HEK293 (cell line): ENCODE data around the gene DHRS11.

Source experiments
- CTCF ChIA-PET: fragments of 350-600 bp; formaldehyde crosslinking; extraction: SDS; loops from one replicate; lab custom pipeline; 2021; ENCODE audit warnings: antibody characterized with exemption; lab: Yijun Ruan, JAX
- POLR2A ChIA-PET: fragments of 300-600 bp; formaldehyde crosslinking; extraction: SDS; loops from one replicate; lab custom pipeline; 2020; ENCODE audit warnings: antibody characterized with exemption, inconsistent platforms; lab: Yijun Ruan, JAX
- H3K27ac ChIP-seq: fragments of 200-500 bp; sonication (Bioruptor generic); 2 replicates; pipeline ENCODE4 v1.5.1; 2014; ENCODE audit warnings: low read depth, low read length, control low read depth, inconsistent platforms; ENCODE audit errors: extremely low read depth
- H3K36me3 ChIP-seq, 2 experiments: fragments of 200-500 bp in 1 of 2; sonication (Bioruptor generic) in 1 of 2; 1 replicate in 1 of 2; 2 replicates in 1 of 2; pipeline ENCODE4 v1.5.1; 2014 to 2017; ENCODE audit warnings: inconsistent platforms in 2 of 2, low read length in 2 of 2; ENCODE audit not compliant: control insufficient read depth in 2 of 2, insufficient read depth in 1 of 2
- H3K4me1 ChIP-seq: fragments of 200-500 bp; sonication (Bioruptor generic); 2 replicates; pipeline ENCODE4 v1.5.1; 2014; ENCODE audit warnings: mild to moderate bottlenecking, low read length, inconsistent platforms; ENCODE audit not compliant: control insufficient read depth, insufficient read depth
- H3K4me3 ChIP-seq: 2 replicates; pipeline ENCODE4 v1.5.1; 2011; ENCODE audit warnings: low read depth, mild to moderate bottlenecking, control low read depth, low read length, moderate library complexity
- H3K9me3 ChIP-seq: fragments of 200-500 bp; sonication (Bioruptor generic); 2 replicates; pipeline ENCODE4 v1.5.1; 2014; ENCODE audit warnings: low read depth, low read length, inconsistent platforms; ENCODE audit not compliant: control insufficient read depth, insufficient read depth
- EGR2 ChIP-seq: fragments of 450-650 bp; formaldehyde crosslinking; IDR thresholded peaks from 2 replicates; pipeline ENCODE4 v1.5.1; 2016; ENCODE audit warnings: low read depth, missing biosample characterization, missing genetic modification characterization
- ELK4 ChIP-seq: IDR thresholded peaks from 2 replicates; pipeline ENCODE4 v1.6.1; 2011; ENCODE audit warnings: mild to moderate bottlenecking, low read depth, low read length, borderline replicate concordance
- HIC1 ChIP-seq: fragments of 450-650 bp; formaldehyde crosslinking; IDR thresholded peaks from 2 replicates; pipeline ENCODE4 v1.5.1; 2016; ENCODE audit warnings: missing biosample characterization, missing genetic modification characterization
- HOXC10 ChIP-seq: sonication (generic); formaldehyde crosslinking; IDR thresholded peaks from 2 replicates; pipeline ENCODE4 v1.8.1; 2023; ENCODE audit warnings: mild to moderate bottlenecking, missing genetic modification reagents
- KLF1 ChIP-seq: fragments of 450-650 bp; formaldehyde crosslinking; IDR thresholded peaks from 2 replicates; pipeline ENCODE4 v1.5.1; 2016; ENCODE audit warnings: missing biosample characterization, missing genetic modification characterization
- SP7 ChIP-seq: fragments of 450-650 bp; formaldehyde crosslinking; IDR thresholded peaks from 2 replicates; pipeline ENCODE4 v1.5.1; 2016; ENCODE audit warnings: missing biosample characterization, missing genetic modification characterization
- YY1 ChIP-seq: fragments of 450-650 bp; formaldehyde crosslinking; IDR thresholded peaks from 2 replicates; pipeline ENCODE4 v1.5.1; 2018; ENCODE audit warnings: missing biosample characterization, missing genetic modification characterization
- ZBTB20 ChIP-seq: fragments of 450-650 bp; formaldehyde crosslinking; IDR thresholded peaks from 2 replicates; pipeline ENCODE4 v1.5.1; 2016; ENCODE audit warnings: missing biosample characterization, missing genetic modification characterization
- ZBTB48 ChIP-seq: fragments of 450-650 bp; formaldehyde crosslinking; IDR thresholded peaks from 2 replicates; pipeline ENCODE4 v1.5.1; 2016; ENCODE audit warnings: missing biosample characterization, missing genetic modification characterization
- ZFP69B ChIP-seq: fragments of 450-650 bp; formaldehyde crosslinking; IDR thresholded peaks from 2 replicates; pipeline ENCODE4 v1.5.1; 2016; ENCODE audit warnings: missing biosample characterization, missing genetic modification characterization
- ZIC2 ChIP-seq: fragments of 450-650 bp; formaldehyde crosslinking; IDR thresholded peaks from 2 replicates; pipeline ENCODE4 v1.5.1; 2016; ENCODE audit warnings: missing biosample characterization, missing genetic modification characterization
- ZNF157 ChIP-seq: fragments of 450-650 bp; formaldehyde crosslinking; IDR thresholded peaks from 2 replicates; pipeline ENCODE4 v1.5.1; 2016; ENCODE audit warnings: missing biosample characterization, missing genetic modification characterization
- ZNF223 ChIP-seq: fragments of 450-650 bp; formaldehyde crosslinking; IDR thresholded peaks from 2 replicates; pipeline ENCODE4 v1.5.1; 2016; ENCODE audit warnings: missing biosample characterization, missing genetic modification characterization
- ZNF239 ChIP-seq: fragments of 450-650 bp; formaldehyde crosslinking; IDR thresholded peaks from 2 replicates; pipeline ENCODE4 v1.5.1; 2016; ENCODE audit warnings: missing biosample characterization, missing genetic modification characterization
- ZNF341 ChIP-seq: fragments of 450-650 bp; formaldehyde crosslinking; IDR thresholded peaks from 2 replicates; pipeline ENCODE4; 2016; ENCODE audit warnings: low read depth, missing biosample characterization, missing genetic modification characterization
- ZNF473 ChIP-seq: fragments of 450-650 bp; formaldehyde crosslinking; IDR thresholded peaks from 2 replicates; pipeline ENCODE4 v1.5.1; 2017; ENCODE audit warnings: missing biosample characterization, missing genetic modification characterization
- ZNF561 ChIP-seq: fragments of 450-650 bp; IDR thresholded peaks from 2 replicates; pipeline ENCODE4 v1.5.1; 2018; ENCODE audit warnings: missing biosample characterization, missing genetic modification characterization, borderline replicate concordance
- ZNF76 ChIP-seq: fragments of 450-650 bp; formaldehyde crosslinking; IDR thresholded peaks from 2 replicates; pipeline ENCODE4; 2016; ENCODE audit warnings: low read depth, missing biosample characterization, missing genetic modification characterization, borderline replicate concordance
- ZNF777 ChIP-seq: fragments of 450-650 bp; formaldehyde crosslinking; IDR thresholded peaks from 2 replicates; pipeline ENCODE4 v1.5.1; 2017; ENCODE audit warnings: missing biosample characterization, missing genetic modification characterization, borderline replicate concordance
- ZNF791 ChIP-seq: fragments of 450-650 bp; formaldehyde crosslinking; IDR thresholded peaks from 2 replicates; pipeline ENCODE4 v1.5.1; 2016; ENCODE audit warnings: missing biosample characterization, missing genetic modification characterization
- ZNF843 ChIP-seq: fragments of 450-650 bp; formaldehyde crosslinking; IDR thresholded peaks from 2 replicates; pipeline ENCODE4 v1.5.1; 2016; ENCODE audit warnings: missing biosample characterization, missing genetic modification characterization
- TF ChIP-seq, protein P1 (sequence below): fragments of 450-650 bp; formaldehyde crosslinking; IDR thresholded peaks from 2 replicates; pipeline ENCODE4 v1.5.1; 2016; ENCODE audit warnings: missing biosample characterization, missing genetic modification characterization
- TF ChIP-seq, protein P2 (sequence below): fragments of 450-650 bp; formaldehyde crosslinking; IDR thresholded peaks from 2 replicates; pipeline ENCODE4 v1.5.1; 2016; ENCODE audit warnings: missing biosample characterization, missing genetic modification characterization
- TF ChIP-seq, protein P3 (sequence below): fragments of 450-650 bp; formaldehyde crosslinking; IDR thresholded peaks from 2 replicates; pipeline ENCODE4 v1.5.1; 2016; ENCODE audit warnings: missing biosample characterization, missing genetic modification characterization
- TF ChIP-seq, protein P4 (sequence below): fragments of 450-650 bp; formaldehyde crosslinking; IDR thresholded peaks from 2 replicates; pipeline ENCODE4 v1.5.1; 2016; ENCODE audit warnings: missing biosample characterization, missing genetic modification characterization
- TF ChIP-seq, protein P5 (sequence below): fragments of 450-650 bp; formaldehyde crosslinking; IDR thresholded peaks from 2 replicates; pipeline ENCODE4 v1.5.1; 2017; ENCODE audit warnings: missing biosample characterization, mild to moderate bottlenecking, missing genetic modification characterization, moderate library complexity

Gene DHRS11

DNA sequence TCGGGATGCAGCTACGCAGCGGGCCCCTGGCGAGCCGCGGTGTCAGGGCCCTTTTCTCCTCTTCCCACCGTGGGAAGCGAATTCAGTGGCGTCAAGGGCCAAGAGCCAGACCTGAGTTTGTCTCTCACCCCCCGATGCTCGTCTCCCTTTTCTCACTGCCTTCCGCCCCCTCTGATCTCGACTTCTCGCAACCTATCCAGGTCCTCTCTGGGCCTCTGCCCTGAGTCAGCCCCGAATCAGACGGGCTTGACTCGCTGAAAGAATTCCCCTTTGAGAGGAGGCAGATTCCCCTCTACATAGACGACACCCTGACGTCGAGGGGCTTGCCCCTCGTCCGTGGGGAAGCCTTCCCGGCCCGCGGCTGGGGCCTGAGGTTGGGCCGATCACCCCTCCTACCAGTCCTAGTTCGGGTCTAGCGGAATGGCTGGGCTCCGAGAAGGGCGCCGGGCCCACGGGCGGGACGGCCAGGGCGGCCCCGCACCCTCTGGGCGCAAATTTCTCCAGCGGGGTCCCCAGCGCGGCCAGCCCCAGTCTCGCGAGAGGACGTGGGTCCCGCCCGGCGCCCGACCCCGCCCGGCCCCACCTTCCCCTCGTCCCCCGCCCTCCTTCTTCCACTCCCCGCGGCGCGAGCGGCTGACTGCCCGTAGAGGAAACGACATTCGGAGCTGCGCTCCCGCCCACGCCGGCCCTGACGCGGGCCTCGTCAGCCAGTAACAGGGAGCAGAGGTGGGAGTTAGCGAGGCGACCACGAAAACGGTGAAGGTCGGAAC is 47.2 kb upstream of the DHRS11 start, which contains the start of gene GGNBP2:
Gene GGNBP2 (plus strand): TSS at position 613 of the 770 bp plus-strand sequence. CDS start 806 bp downstream, outside the sequence.
- Histone ChIP-seq H3K4me3 (peak within 1 kb of the TSS; percentile 99), H3K27ac (peak within 1 kb of the TSS; percentile 96), H3K36me3 (peaks cover 2 to 12% of the 10 kb centered on the region in 2 experiments), H3K9me3 (no peaks in the 10 kb centered on the region), H3K4me1 (peaks cover 11% of the 10 kb centered on the region)
- POLR2A ChIA-PET, result interaction anchor here (0.6 to 4.3 kb wide), 17 partner anchors 8 to 1226 kb away, joined by 3 to 81 read pairs (median 4); partner anchors contain the start of genes DHRS11, MRM1, MYO19 and PIGW
- CTCF ChIA-PET, result interaction anchor here (2.9 kb wide), 1 partner anchor 11 kb away, joined by 15 read pairs; the partner anchor contains the start of genes MYO19 and PIGW
- TF ChIP-seq ZNF561 (tag by site-specific recombination) (0 out of 2 replicates have a peak, but pooled peaks have one; percentile 29), SP7 (peak; percentile 50; the same call in 1 of the 2 replicates), ZNF843 (tag by site-specific recombination) (0 out of 2 replicates have a peak, but pooled peaks have one; percentile 44), ZFP69B (tag by site-specific recombination) (peak; percentile 88), ZBTB20 (peak; percentile 89), ZNF777 (peak; percentile 98), ZIC2 (tag by site-specific recombination) (peak; percentile 89), ZNF341 (peak; percentile 56), ZNF76 (tag by site-specific recombination) (peak; percentile 19; the same call in 1 of the 2 replicates), HOXC10 (CRISPR knock-in tag) (0 out of 2 replicates have a peak, but pooled peaks have one; percentile 57), ZBTB48 (tag by site-specific recombination) (0 out of 2 replicates have a peak, but pooled peaks have one; percentile 30), ZNF239 (tag by site-specific recombination) (no peak), KLF1 (tag by site-specific recombination) (peak; percentile 89), YY1 (tag by site-specific recombination) (0 out of 2 replicates have a peak, but pooled peaks have one; percentile 20), ZNF157 (tag by site-specific recombination) (no peak), EGR2 (tag by site-specific recombination) (peak; percentile 34; the same call in 1 of the 2 replicates), ELK4 (no peak), ZNF473 (tag by site-specific recombination) (no peak), ZNF223 (tag by site-specific recombination) (0 out of 2 replicates have a peak, but pooled peaks have one; percentile 7), HIC1 (tag by site-specific recombination) (0 out of 2 replicates have a peak, but pooled peaks have one; percentile 7), ZNF791 (tag by site-specific recombination) (no peak)
- TF ChIP-seq, protein P1, sequence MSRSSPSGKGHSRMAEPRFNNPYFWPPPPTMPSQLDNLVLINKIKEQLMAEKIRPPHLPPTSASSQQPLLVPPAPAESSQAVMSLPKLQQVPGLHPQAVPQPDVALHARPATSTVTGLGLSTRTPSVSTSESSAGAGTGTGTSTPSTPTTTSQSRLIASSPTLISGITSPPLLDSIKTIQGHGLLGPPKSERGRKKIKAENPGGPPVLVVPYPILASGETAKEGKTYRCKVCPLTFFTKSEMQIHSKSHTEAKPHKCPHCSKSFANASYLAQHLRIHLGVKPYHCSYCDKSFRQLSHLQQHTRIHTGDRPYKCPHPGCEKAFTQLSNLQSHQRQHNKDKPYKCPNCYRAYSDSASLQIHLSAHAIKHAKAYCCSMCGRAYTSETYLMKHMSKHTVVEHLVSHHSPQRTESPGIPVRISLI (tag by site-specific recombination), result no peak
- TF ChIP-seq, protein P2, sequence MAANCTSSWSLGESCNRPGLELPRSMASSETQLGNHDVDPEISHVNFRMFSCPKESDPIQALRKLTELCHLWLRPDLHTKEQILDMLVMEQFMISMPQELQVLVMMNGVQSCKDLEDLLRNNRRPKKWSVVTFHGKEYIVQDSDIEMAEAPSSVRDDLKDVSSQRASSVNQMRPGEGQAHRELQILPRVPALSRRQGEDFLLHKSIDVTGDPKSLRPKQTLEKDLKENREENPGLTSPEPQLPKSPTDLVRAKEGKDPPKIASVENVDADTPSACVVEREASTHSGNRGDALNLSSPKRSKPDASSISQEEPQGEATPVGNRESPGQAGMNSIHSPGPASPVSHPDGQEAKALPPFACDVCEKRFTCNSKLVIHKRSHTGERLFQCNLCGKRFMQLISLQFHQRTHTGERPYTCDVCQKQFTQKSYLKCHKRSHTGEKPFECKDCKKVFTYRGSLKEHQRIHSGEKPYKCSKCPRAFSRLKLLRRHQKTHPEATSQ, result peak; percentile 73; the same call in 1 of the 2 replicates
- TF ChIP-seq, protein P3, sequence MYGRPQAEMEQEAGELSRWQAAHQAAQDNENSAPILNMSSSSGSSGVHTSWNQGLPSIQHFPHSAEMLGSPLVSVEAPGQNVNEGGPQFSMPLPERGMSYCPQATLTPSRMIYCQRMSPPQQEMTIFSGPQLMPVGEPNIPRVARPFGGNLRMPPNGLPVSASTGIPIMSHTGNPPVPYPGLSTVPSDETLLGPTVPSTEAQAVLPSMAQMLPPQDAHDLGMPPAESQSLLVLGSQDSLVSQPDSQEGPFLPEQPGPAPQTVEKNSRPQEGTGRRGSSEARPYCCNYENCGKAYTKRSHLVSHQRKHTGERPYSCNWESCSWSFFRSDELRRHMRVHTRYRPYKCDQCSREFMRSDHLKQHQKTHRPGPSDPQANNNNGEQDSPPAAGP (tag by site-specific recombination), result peak; percentile 84
- TF ChIP-seq, protein P4, sequence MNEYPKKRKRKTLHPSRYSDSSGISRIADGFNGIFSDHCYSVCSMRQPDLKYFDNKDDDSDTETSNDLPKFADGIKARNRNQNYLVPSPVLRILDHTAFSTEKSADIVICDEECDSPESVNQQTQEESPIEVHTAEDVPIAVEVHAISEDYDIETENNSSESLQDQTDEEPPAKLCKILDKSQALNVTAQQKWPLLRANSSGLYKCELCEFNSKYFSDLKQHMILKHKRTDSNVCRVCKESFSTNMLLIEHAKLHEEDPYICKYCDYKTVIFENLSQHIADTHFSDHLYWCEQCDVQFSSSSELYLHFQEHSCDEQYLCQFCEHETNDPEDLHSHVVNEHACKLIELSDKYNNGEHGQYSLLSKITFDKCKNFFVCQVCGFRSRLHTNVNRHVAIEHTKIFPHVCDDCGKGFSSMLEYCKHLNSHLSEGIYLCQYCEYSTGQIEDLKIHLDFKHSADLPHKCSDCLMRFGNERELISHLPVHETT, result 0 out of 2 replicates have a peak, but pooled peaks have one; percentile 11
- TF ChIP-seq, protein P5, sequence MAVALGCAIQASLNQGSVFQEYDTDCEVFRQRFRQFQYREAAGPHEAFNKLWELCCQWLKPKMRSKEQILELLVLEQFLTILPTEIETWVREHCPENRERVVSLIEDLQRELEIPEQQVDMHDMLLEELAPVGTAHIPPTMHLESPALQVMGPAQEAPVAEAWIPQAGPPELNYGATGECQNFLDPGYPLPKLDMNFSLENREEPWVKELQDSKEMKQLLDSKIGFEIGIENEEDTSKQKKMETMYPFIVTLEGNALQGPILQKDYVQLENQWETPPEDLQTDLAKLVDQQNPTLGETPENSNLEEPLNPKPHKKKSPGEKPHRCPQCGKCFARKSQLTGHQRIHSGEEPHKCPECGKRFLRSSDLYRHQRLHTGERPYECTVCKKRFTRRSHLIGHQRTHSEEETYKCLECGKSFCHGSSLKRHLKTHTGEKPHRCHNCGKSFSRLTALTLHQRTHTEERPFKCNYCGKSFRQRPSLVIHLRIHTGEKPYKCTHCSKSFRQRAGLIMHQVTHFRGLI (tag by site-specific recombination), result peak; percentile 17; the same call in 1 of the 2 replicates
